SU-DHL-6 (cell line): ENCODE measurements around the gene IGIP.

Experiments used
- CTCF ChIP-seq: fragments of 200-600 bp; sonication (generic); IDR thresholded peaks from one replicate; pipeline ENCODE4 v1.5.1; 2017; ENCODE audit warnings: antibody characterized with exemption, mild to moderate bottlenecking, low read length, moderate library complexity; ENCODE audit not compliant: insufficient read depth, poor library complexity, severe bottlenecking
- EZH2phosphoT487 ChIP-seq: fragments of 200-600 bp; sonication (generic), shearing (Covaris generic); conservative IDR thresholded peaks from 2 replicates; pipeline ENCODE4 v1.6.1; 2018; ENCODE audit warnings: mild to moderate bottlenecking, antibody characterized with exemption, low read length, moderate library complexity, mixed read lengths

GRCh38 chr5:140125637-140126036 lies at the start of gene IGIP:
- TF ChIP-seq EZH2phosphoT487 (no peak), CTCF (no peak)
